ENCODE measurements around the gene CPEB2.
"Not testable (repeated sequence)": the region's sequence is repeated elsewhere in the genome, so short reads cannot be mapped to it uniquely, and the experiment has no call there.

The CPEB2 gene

GRCh38 chr4:15065516-15065915, 63.2 kb downstream of the CPEB2 start:
- FAIRE-seq (no peak), DNase-seq (ENCODE audit: insufficient read length) (no peak)
- no peak for TF ChIP-seq POLR2AphosphoS5 (IDR thresholded peaks at IDR 0.05; ENCODE audit: low read depth, low read length)
- no peak for TF ChIP-seq POLR2A (IDR thresholded peaks at IDR 0.05; ENCODE audit: low read depth, low read length)
- TF ChIP-seq TAF1 (IDR thresholded peaks at IDR 0.05; ENCODE audit: borderline replicate concordance, low read depth, low read length) = no peak

DNA sequence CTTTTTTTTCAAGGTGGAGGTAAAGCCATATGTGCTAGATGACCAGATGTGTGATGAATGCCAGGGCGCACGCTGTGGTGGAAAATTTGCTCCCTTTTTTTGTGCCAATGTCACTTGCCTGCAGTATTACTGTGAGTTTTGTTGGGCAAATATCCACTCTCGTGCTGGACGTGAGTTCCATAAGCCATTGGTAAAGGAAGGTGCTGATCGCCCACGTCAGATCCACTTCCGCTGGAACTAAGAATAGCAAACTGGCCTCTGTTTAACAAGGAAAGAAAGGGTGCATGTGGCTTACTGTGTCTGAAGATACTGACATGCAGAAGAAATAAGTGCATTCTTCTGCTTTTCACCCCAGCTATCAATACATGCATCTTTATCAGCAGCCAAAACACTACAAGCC, 63.9 kb downstream of the CPEB2 start:
- no peak for DNase-seq (ENCODE audit: insufficient read length)
- FAIRE-seq = no peak
- no peak for TF ChIP-seq POLR2A (IDR thresholded peaks at IDR 0.05; ENCODE audit: low read depth, low read length)
- no peak for TF ChIP-seq TAF1 (IDR thresholded peaks at IDR 0.05; ENCODE audit: borderline replicate concordance, low read depth, low read length)
- no peak for TF ChIP-seq POLR2AphosphoS5 (IDR thresholded peaks at IDR 0.05; ENCODE audit: low read depth, low read length)

- TF ChIP-seq POLR2AphosphoS5 (IDR thresholded peaks at IDR 0.05; ENCODE audit: low read depth, low read length) = no peak
- no peak for TF ChIP-seq POLR2A (IDR thresholded peaks at IDR 0.05; ENCODE audit: low read depth, low read length)
- TF ChIP-seq TAF1 (IDR thresholded peaks at IDR 0.05; ENCODE audit: borderline replicate concordance, low read depth, low read length) = no peak
- FAIRE-seq = no peak
- DNase-seq (ENCODE audit: insufficient read length) = no peak
Observed at GRCh38 chr4:15068298-15068697, 66.0 kb downstream of the CPEB2 start.

GRCh38 chr4:15075875-15076274, 73.6 kb downstream of the CPEB2 start:
- DNase-seq (ENCODE audit: insufficient read length) (no peak), FAIRE-seq (no peak)
- TF ChIP-seq POLR2AphosphoS5 (IDR thresholded peaks at IDR 0.05; ENCODE audit: low read depth, low read length) (no peak), POLR2A (IDR thresholded peaks at IDR 0.05; ENCODE audit: low read depth, low read length) (no peak), TAF1 (IDR thresholded peaks at IDR 0.05; ENCODE audit: borderline replicate concordance, low read depth, low read length) (no peak)

GRCh38 chr4:15077969-15078368, 75.7 kb downstream of the CPEB2 start:
- DNase-seq (ENCODE audit: insufficient read length) = no peak
- TF ChIP-seq POLR2AphosphoS5 (IDR thresholded peaks at IDR 0.05; ENCODE audit: low read depth, low read length) = no peak
- TF ChIP-seq TAF1 (IDR thresholded peaks at IDR 0.05; ENCODE audit: borderline replicate concordance, low read depth, low read length) = no peak
- no peak for TF ChIP-seq POLR2A (IDR thresholded peaks at IDR 0.05; ENCODE audit: low read depth, low read length)
- no peak for FAIRE-seq

DNA sequence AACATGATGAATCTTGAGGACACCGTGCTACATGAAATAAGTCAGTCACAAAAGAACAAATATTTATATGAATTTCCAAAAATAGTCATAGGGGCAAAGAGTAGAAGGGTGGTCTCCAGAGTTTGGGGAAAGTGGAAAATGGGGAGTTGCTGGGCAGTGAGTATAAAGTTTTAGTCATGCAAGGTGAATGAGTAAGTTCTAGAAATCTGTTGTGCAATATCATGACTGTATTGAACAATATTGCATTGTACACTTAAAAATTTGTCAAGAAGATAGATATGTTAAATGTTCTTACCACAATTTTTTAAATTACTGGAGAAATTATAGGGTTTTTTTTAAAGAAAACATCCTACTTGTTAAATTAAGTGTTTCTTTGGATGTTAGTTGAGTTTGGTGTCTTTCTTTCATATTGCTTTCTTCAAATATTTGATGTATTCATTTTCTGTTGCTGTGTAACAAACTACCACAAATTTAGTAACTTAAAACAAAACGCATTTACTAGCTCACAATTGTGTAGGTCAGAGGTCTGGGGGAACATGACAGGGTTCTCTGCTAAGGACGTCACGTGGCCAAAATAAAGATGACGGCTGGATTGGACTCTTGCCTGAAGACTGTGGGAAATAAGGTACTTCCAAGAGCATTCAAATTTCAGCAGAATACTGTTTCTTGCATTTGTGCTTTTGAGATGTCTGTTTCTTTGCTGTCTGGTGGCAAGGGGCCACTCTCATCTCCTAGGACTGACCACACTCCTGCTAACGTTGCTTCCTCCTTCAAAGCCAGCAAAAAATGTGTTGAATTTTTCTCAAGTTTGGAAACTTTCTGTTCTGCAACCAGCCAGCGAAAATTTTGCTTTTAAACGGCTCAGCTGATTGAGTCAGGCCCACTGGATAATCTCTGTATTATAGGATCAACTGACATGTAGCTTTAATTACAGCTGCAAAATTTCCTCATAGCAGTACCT, 76.7 kb downstream of the CPEB2 start:
- FAIRE-seq (no peak), DNase-seq (ENCODE audit: insufficient read length) (no peak)
- no peak for TF ChIP-seq TAF1 (IDR thresholded peaks at IDR 0.05; ENCODE audit: borderline replicate concordance, low read depth, low read length)

GRCh38 chr4:15084780-15085179, 82.5 kb downstream of the CPEB2 start:
- FAIRE-seq = no peak
- TF ChIP-seq POLR2A (IDR thresholded peaks at IDR 0.05; ENCODE audit: low read depth, low read length) = no peak
- TF ChIP-seq POLR2AphosphoS5 (IDR thresholded peaks at IDR 0.05; ENCODE audit: low read depth, low read length) = no peak
- TF ChIP-seq TAF1 (IDR thresholded peaks at IDR 0.05; ENCODE audit: borderline replicate concordance, low read depth, low read length) = no peak
- no peak for DNase-seq (ENCODE audit: insufficient read length)

- FAIRE-seq = not testable (repeated sequence)
Observed at GRCh38 chr4:15085762-15086161, 83.5 kb downstream of the CPEB2 start.

GRCh38 chr4:15086259-15086658, 84.0 kb downstream of the CPEB2 start:
- not testable (repeated sequence) for DNase-seq (ENCODE audit: insufficient read length); FAIRE-seq

More at GRCh38 chr4:15085762-15086161, 83.5 kb downstream of the CPEB2 start:
- not testable (repeated sequence) for DNase-seq (ENCODE audit: insufficient read length)

DNA sequence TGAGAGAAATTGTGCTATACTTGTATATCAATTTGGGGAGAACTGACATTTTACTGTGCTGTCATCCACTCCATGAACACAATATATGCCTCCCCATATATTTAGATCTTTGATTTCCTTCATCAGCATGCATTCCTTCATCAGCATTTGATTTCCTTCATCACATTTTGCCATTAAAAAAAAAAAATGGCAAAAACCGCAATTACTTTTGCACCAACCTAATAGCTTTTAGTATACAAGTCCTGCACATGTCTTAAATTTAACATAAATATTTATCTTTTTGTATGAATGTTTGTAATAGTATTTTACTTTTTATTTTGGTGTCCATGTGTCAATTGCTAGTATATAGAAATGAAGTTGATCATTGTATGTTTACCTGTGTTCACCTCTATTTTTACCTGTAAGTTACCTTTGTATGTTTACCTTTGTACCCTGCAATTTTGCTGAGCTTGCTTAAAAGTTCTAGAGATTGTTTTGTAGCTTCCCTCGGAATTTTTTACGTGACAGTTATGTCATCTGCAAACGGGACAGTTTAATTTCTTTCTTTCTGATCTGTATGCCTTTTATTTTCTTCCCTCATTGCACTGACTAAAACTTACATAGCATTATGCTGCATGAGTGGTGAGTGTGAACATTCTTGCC, 86.2 kb downstream of the CPEB2 start:
- TF ChIP-seq POLR2A (IDR thresholded peaks at IDR 0.05; ENCODE audit: low read depth, low read length) (no peak), POLR2AphosphoS5 (IDR thresholded peaks at IDR 0.05; ENCODE audit: low read depth, low read length) (no peak), TAF1 (IDR thresholded peaks at IDR 0.05; ENCODE audit: borderline replicate concordance, low read depth, low read length) (no peak)
- FAIRE-seq (no peak), DNase-seq (ENCODE audit: insufficient read length) (no peak)

DNA sequence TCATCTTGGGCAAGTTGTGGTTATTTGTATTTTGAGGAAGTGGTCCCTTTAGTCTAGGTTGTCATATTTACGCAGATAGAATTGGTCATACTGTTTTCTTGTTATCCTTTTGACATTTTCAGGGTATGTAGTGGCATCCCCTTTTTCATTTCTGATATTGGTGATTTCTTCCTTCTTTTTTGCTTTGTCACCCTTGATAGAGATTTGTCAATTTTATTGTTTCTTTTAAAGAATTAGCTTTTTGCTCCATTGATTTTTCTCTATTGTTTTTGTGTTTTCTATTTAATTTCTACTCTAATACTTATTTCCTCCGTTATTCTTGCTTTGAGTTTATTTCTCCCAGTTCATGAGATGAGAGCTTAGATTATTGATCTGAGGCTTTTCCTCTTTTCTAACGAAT, 87.7 kb downstream of the CPEB2 start:
- DNase-seq (ENCODE audit: insufficient read length) = no peak
- no peak for FAIRE-seq
- no peak for TF ChIP-seq TAF1 (IDR thresholded peaks at IDR 0.05; ENCODE audit: borderline replicate concordance, low read depth, low read length)
- TF ChIP-seq POLR2A (IDR thresholded peaks at IDR 0.05; ENCODE audit: low read depth, low read length) = no peak
- no peak for TF ChIP-seq POLR2AphosphoS5 (IDR thresholded peaks at IDR 0.05; ENCODE audit: low read depth, low read length)

GRCh38 chr4:15100380-15100779, 98.1 kb downstream of the CPEB2 start:
- no peak for TF ChIP-seq POLR2AphosphoS5 (IDR thresholded peaks at IDR 0.05; ENCODE audit: low read depth, low read length)
- TF ChIP-seq POLR2A (IDR thresholded peaks at IDR 0.05; ENCODE audit: low read depth, low read length) = no peak
- no peak for TF ChIP-seq TAF1 (IDR thresholded peaks at IDR 0.05; ENCODE audit: borderline replicate concordance, low read depth, low read length)
- DNase-seq (ENCODE audit: insufficient read length) (no peak), FAIRE-seq (no peak)

All from GM12892 (cell line).